HG03159 (cell line): ENCODE measurements around the gene DAPK1.

Experiments used
- ATAC-seq: cut with Tn5 transposase; IDR thresholded peaks from one replicate; pipeline ENCODE4 v1.9.1; 2021; ENCODE audit warnings: mild to moderate bottlenecking, moderate library complexity; ENCODE audit not compliant: unreplicated experiment

The DAPK1 gene

DNA sequence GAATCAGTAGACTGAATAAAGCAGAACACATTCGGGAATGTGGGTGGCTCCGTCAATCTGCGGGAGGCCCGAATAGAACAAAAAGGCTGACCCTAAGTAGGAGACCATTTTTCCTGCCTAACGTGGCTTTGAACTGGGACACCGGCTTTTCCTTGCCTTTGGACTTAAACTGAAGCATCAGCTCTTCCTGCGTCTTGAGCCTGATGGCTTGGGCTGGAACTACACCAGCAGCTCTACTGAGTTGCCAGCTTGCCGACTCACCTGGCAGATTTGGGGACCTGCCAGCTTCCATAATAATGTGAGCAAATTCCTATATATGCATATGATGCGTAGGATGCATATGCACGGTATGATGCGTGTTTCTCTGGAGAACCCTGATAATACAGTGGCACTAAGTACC, 111.3 kb downstream of the DAPK1 start:
- ATAC-seq: no peak

DNA sequence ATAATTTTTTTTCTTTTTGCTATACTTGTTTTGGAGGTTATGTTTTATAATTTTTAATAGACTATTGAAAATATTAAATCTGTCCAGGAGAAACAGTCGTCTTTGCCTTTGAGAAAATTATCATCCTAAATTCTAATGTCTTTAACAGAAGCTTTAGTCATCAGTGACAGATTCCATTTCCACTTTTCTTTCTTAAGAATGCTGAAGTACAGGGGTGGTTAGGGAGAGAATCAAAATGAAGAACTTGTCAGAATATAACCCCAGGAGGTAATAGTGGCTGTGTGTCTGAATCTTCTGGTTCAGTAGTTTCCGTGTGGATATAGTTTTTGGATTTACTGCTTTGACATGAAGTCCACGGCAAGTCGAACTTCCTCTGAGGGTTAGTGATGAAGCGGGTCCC, 111.8 kb downstream of the DAPK1 start:
- ATAC-seq: no peak

DNA sequence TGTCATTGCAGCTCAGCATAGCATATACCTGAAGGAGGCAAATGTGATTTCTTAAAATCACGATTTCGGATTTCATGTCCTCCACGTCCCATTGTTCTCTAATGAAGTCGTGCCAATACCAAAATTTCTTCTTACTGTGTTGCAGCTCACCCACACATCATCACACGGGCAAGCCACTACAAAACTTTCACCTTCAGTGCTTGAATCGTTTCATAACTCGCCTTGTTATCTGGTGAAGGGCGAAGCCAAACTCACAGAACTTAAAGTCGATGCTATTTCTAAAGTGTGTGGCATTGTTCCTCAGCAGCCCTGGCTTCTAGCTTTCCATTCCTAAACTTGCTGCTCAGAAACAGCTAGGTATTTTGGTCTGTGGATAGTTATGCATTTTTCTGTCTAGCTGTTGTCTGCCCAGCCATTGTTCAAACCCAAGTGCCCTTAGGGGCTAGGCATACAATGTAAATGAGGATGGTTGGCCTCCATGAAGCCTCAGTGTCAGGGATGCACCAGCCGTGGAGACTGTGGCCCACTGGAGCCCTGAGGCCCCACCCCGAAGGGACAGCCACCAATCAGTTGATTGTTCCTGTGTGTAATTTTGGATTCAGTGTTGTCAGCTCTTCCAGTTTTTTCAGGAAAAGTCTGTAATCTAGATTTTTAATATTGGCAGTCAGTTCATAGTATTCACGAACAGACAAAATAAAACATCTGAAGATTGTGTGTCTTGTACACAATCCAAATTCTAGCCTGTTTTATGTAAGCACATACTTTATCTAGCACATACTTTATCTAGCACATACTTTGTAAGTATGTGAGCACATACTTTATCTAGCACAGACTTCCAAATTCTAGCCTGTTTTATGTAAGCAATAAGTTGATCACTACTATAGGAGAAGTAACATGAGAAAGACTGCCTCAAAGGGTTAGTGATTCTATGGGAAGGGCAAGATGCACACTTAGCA, 112.8 kb downstream of the DAPK1 start:
- no peak for ATAC-seq

DNA sequence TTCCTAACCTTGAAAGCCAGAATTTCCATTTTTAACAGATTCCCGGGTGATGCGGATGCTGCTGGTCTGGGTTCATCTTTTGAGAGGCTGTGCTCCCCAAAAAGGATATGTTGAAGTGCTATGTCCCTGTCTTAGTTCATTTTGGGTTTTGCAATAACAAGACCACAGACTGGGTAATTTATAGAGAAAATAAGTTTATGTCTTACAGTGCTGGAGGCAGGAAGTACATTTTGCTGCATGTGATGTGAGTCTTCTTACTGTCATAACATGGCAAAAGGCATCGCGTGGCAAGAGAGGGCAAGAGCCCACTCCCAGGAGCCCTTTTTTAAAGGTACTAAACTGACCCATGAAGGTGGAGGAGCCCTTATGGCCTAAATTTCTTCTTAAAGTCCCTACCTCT, 114.1 kb downstream of the DAPK1 start:
- no peak for ATAC-seq

DNA sequence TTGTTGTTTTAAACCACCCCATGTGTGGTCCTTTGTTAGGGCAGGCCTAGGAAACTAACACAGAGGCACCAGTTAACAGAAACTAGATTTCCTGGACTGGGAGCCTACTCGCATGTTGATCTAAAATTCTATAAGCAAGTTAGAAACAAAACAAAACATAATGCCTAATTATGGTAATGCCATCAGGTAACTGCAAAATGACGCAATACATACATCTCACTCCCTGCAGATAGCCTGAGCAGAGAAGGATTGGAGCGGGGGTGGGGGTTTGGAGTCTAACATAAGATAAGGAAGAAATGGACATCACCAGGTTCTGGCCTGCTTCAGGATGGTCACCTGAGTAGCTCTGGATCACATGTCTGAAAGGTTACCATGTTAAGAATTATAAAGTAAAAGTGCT, 114.9 kb downstream of the DAPK1 start:
- no peak for ATAC-seq

DNA sequence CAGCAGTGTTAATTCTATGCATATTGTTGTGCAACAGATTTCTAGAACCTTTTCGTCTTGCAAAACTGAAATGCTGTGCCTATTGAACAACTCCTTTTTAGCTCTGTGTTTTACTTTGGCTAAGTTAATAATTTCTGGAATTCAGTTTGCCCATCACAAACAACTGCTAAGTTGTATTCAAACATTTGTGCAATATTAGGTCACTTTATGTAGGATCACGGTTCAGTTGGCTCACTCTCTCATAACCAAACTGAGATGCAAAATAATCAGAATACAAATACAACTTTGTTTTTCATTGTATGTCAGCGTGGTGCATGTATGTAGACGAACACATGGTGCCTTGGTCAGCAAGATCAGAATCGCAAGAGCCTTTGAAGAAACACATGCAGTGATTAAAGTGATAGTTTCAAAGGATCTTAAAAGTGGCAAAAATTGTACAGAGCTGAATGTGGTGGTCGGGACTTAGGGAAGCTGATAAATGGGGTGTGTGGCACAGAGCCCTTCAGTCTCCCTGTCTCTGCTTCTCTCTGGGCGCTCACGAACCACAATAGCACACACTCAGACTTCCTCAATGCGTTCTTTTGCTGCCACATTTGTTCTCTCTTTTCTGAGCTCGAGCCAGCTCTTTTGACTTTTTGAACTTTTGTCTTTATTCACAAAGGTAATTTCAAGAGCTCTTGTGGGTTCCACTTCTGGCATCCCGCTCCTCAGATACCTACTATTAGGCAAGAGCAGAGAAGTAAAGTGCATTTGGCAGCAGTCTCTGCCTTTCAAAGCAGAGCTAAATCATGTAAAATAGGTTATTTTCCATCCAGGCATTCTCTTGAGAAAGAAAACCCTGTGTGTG, 115.8 kb downstream of the DAPK1 start:
- no peak for ATAC-seq

DNA sequence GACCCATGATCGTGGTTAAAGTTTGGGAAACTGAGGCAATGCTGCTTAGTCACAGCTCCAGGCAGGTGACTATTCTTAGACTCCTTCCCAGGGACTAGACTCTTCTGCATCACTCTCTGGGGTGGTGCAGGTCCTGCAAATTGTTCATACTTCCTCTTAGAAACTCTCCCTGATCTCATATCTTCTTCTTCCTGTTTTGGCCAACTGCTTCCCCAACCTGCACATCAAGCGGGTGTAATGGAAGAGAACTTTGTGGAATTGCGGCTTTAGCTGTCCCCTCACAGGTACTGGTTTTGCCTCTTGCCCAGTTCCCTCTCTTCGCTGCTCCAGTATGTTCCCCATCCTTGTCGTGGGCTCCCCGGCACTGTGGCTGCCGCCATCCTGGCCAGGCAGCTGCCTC, 116.7 kb downstream of the DAPK1 start:
- ATAC-seq: no peak

DNA sequence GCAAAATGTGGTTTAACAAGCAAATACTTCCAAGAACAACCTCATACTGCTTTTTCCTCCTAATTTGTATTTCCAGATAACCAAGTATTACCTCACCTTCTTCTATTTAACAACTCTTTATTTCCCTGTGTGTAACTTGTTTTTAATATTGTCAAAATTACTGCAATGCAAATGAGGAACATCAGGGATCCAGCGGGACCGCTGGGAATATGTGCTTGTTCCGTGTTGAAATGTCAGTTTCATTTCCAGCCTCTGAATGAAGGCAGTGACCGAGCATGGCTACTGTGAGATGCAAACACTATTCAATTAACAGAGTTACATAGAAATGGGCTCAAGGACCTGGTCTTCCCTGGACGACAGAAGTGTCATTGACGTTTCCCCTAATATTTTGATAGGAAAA, 117.5 kb downstream of the DAPK1 start:
- ATAC-seq: no peak

DNA sequence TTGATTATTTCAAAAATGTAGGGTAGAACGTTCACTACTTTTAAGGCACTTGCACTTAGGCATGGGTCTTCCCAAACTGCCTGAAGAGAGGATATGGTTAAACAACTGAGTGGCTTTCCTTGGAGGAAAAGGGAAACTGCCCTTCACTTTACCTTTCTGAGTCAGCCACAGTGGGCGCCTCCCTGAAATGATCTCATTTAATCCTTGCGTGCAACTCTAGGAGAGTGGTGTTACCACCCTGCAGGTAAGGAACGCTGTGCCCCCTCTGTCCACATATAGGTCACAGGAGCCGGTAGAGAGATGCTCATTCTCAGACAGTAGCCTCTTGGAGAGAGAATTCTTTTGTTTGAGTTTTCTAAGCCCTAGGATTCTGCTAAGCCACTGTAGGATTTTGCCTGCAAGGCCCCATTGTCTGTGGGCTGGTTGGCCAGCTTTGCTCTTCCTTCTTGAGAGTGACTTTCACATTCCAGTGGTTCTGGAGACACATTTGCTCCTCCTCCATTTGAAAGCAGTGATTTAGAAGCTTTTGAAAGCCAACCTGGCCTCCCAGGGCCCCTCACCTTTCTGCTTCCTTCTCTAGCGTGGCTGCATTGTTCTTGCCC, 118.0 kb downstream of the DAPK1 start:
- ATAC-seq: no peak

DNA sequence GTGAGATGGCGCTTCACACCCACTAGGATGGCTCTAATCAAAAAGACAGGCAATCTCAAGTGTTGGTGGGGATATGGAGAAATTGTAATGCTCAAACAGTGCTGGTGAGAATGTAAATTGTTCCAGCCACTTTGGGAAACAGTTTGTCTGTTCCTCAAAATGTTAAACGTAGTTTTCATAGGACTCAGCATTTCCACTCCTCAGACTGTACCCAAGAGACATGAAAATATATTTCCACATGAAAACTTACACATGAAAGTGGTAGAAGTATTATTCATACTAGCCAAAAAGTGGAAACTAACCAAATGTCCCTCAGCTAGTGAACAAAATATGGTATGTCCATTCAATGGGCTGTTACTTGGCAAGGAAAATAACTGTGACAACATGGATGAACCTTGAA, 120.6 kb downstream of the DAPK1 start:
- no peak for ATAC-seq

DNA sequence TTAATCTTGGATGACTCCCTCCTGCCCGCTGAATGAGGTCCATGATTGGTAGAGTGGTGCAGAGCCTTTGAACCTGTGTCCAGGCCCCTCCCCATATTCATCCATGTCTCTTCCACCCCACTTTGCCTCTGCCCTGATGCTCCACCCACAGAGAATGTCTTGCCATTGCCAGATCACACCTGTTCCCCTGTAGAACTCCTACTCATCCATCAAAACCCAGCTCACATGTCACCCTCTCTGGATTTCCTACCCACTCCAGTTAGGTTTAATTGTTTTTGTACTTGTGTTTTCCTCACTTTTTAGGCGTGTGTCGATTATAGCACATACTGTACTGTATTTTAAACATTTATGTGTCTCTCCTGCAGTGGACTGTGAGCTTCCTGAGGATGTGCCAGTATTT, 121.3 kb downstream of the DAPK1 start:
- no peak for ATAC-seq

DNA sequence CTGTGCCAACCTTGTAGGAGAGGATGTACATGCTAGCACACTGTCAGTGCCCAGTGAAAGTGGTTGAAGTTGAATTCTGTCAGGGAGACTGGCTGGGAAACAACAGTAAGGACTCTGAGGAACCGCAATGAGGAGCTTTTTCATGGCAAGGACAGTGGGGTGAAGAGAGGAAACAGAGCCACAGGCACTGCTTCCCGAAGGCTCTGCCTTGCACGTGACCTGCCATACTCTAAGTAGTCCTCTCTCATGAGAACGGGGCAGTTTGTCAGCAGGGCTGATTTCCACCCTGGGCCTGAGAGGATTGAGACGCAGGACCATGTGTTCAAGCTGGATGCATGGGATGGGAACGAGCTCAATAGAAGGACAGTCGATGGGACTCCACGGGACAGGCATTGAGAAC, 121.7 kb downstream of the DAPK1 start:
- no peak for ATAC-seq

DNA sequence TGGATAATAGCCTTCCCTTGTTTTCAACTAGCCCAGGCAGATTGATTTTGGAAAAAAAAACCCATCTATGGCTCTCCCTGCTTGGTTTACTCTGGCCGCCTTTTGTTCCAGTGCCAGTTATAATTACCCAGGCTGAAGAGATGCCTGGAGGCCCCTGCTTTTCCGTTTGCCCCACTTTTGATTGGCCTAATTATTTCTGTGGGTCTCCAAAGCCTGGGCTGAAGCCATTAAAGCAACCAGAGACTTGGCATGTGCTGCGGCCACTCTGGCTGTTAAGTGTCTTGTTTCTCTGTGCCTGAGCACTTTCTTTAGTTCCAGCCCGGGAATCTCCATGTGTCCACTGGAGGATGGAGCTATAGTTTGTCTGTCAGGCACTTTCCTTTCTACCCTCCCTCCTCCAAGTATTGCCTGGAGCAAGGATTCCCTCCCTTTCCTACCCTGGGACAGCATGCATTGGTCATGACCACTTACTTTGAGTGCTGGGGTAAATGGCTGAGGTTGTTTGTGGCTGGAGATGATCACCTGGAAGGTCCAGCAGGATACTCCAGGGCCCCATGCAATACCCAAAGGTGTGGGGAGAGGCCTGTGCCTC, 123.2 kb downstream of the DAPK1 start:
- ATAC-seq: no peak

DNA sequence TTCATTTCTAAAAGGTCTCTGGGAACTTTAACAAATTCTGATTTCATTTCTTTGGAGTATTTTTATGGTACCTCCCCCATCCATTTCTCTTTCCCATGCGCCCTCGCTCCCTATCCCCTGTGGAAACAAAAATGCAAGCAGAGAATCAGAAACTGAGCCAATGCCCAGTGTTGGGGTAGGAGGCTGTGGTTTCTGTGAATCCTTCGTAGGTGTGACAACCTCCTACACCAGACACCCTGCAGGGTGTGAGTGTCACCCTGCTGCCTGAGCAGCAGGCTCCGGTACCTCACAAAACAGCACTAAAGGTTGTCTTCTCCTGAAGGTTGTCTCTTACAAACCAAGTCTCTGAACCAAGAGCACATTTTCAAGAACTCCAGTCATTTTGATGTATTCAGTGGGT, 124.4 kb downstream of the DAPK1 start:
- no peak for ATAC-seq

DNA sequence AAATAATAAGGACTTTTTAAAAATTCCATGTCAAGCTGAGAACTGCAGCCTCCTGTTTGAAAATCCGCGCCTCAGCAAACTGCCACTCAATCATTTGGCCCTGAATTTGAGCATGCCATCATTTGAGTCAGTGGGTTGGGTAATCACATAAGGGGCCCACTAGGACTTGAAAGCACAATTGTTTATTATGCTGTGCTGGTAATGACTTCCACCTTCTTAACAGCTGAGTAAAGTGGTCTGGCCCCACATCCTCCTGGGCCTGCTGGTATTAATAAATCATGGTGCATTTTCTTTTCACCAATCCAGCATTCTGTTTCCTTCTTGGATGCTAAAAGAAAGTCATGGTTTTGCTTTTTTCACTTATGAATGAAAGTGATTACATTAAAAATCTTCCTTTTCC, 125.3 kb downstream of the DAPK1 start:
- ATAC-seq: no peak

DNA sequence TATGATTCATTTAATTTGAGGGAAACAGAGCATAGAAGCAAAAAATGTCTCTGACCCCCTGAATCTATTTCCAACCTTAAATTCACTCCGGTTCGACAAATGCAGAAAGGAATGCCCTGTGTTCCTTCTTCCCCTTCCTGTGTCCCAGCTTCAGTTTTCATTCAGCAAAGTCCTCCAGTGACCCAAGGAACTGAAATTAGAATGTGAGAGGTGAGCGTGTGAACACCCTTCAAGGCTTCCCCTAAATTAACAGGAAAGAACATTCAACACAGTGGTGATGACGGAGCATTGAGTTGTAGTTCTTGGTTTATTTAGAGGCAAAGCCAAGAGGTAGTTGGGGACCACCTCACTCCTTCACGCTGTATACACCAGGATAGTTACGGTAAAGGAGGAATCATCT, 130.7 kb downstream of the DAPK1 start:
- ATAC-seq: no peak

DNA sequence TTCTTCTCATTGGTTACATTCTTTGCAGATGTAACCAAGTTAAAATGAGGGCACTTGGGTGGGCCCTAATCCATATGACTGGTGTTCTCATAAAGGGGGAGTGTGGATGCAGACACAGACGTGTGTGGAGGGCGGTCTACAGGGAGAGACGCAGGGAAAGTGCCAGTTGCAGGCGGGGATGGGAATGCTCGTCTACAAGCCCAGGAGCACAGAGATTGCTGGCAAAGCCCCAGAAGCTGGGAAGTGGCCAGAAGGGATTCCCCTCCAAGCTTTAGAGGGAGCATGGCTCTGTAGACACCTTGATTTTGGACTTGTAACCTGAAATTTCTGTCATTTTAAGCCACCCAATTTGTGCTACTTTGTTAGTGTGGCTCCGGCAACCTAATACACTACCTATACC, 131.4 kb downstream of the DAPK1 start:
- ATAC-seq: no peak

DNA sequence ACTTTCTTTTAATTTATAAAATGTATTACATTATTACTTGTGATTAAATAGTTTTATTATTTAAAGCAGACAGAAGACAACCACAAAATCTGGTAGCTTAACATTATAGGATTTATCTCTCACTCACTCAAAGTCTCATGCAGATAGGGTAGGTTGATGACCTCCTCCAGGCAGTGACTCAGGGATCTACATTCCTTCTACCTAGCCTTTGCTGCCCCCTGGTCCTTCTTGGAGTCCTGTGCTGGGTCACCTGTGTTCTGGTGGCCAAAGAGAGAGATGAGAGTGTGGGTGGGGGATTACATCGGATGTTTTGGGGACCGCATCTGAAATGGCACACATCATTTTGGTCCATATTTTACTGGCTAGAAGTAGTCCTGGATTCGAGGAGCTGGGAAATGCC, 132.6 kb downstream of the DAPK1 start:
- no peak for ATAC-seq

DNA sequence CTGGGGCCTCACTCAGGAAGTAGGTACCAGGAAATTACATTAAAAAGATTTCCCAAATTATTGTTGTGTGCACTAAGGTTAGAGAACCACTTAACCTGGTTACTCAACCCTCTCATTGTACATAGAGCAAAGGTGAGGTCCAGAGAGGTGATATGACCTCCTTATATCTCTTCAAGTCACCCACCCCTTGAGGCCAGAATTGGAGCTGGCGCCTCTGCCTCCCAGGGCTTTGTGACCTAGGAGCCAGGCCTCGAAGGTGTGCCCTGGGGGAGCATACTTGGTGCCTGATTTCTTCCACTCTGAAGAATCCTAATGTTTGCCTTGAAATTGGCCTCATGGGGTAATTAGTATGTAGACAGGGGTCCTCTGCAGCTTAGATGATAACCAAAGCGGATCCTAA, 133.2 kb downstream of the DAPK1 start:
- no peak for ATAC-seq

DNA sequence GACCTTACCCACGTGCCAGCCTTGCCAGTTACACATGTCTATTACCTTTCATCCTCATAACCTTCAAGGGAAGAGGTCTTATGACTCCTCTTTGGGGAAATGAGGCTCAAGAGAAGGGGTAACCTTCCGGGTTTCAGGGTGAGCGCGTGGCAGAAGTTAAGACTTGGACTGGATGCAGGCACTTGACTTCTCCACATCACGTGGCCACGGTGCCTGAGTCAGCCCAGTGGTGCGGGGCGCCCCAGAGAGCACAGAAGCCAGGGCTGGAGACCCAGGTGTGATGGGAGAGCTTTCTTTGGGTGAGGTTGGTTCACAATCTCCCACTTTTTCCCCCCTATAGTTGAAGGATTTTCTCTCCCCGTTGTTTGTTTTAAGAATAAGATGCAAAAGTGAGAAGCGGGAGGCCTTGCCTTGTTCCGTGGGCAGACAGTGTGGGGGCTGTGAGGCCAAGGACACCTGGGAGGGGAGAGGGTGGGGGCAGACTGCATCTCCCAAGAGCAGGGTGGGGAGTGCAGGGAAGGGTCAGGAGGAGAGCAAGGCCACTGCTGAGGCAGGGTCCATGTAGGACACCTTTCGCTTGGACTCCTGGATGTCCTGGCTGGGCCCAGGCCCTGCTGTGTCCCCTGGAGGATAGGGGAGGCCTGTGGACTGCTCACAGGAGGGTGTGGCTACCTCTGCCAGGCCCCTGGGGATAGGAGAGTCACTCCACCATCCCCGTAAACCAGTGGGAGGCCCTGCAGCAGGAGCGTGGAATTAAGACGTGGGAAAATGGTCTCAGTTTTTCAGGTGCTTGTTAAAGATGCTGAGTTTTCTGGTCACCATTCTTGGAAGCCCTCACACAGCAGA, 138.2 kb downstream of the DAPK1 start:
- ATAC-seq: no peak
